HG03095 (cell line): Measurements from ENCODE around the gene PCNX3.

Experiments used
- ATAC-seq: cut with Tn5 transposase; IDR thresholded peaks from one replicate; pipeline ENCODE4 v1.9.1; 2021; ENCODE audit warnings: moderate library complexity; ENCODE audit not compliant: unreplicated experiment

Gene PCNX3

GRCh38 chr11:65615229-65615949 lies at the start of gene PCNX3:
PCNX3 (plus strand) TSS chr11:65615776; CDS start chr11:65616312, 536 bp downstream.
- ATAC-seq: peak; percentile 59

DNA sequence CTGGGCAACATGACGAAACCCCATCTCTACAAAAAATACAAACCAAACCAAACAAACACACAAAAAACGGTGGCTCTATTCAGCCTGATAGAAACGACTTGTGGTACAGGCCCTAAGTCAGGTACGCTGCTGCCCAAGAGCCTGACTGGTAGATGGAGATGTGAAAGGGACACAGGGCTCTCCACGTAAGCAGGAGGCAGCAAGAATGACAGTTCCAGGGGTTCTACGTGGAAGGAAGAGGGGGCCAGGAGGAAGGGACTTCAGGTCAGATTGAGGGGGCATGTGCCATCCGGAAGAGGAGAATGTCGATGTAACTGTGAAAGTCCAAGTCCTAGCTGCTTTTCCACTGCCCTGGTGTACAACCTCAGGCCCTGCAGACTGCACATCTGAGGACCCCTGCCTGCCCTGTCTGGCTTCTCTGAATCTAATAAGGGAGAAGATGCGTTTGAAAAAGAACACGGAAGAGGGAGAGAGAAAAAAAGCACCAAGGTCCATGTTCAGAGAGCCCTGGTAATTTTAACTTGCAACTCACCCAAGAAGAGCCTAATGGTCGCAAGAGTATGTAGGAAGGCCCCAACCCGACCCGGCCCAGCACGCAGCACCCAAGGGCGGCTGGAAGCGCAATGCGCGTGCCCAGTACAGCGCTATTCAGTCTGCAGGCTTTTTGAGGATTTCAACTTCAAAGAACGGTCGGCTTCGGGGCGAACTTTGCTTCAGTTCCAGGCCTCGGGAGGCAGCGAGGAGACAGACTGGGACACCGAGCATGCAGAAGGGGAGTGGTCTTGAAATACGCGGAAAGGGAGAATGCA lies 46.2 kb upstream of the PCNX3 start:
- ATAC-seq: no peak

DNA sequence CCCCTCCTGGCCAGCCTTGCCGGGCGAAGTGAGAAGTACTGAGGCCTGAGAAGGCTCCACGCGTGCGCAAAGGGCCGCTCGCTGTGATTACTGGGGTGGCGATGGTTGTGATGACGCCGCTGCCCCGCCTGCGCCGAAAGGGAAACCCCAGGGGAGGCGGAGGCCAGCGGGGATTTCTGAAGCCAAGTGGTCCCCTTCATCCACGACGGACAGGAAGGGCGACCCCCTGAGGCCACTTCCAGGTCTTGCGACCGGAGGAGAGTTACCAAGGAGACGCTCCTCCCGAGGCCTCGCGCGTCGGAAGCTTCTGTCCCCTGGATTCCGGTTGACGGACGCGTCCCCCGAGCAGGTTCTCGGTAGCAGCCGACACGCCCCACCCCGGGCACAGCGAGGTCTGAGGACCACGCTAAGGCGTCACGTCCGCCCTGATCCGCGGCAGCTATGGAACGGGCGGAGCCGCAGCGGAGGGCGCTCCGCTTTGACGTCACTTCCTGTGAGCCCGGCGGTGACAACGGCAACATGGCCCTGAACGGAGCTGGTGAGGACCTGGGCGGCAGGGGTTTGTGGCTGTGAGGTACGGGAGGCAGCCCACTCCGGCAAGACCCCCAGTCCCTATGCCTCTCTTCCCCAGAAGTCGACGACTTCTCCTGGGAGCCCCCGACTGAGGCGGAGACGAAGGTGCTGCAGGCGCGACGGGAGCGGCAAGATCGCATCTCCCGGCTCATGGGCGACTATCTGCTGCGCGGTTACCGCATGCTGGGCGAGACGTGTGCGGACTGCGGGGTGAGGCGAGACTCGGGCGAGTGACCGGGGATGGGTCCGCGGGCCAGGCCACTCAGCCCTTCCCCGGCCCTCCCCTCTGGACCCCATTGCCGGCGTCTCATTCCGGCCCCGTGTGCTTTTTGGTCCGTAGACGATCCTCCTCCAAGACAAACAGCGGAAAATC lies 45.3 kb upstream of the PCNX3 start, which contains the start of gene ZNRD2:
ZNRD2 (plus strand) TSS at position 505 of the 946 bp plus-strand sequence; CDS start at position 520, 15 bp downstream.
- ATAC-seq: peak; percentile 49

DNA sequence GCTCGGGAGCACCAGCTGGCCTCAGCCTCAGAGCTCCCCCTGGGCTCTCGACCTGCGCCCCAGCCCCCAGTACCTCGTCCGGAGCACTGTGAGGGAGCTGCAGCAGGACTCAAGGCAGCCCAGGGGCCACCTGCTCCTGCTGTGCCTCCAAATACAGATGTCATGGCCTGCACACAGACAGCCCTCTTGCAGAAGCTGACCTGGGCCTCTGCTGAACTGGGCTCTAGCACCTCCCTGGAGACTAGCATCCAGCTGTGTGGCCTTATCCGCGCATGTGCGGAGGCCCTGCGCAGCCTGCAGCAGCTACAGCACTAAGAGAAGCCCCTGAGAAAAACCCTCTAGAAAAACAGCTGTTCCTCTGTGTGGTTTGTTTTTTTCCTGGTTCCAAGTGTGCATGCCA lies 44.2 kb upstream of the PCNX3 start:
- ATAC-seq: no peak

DNA sequence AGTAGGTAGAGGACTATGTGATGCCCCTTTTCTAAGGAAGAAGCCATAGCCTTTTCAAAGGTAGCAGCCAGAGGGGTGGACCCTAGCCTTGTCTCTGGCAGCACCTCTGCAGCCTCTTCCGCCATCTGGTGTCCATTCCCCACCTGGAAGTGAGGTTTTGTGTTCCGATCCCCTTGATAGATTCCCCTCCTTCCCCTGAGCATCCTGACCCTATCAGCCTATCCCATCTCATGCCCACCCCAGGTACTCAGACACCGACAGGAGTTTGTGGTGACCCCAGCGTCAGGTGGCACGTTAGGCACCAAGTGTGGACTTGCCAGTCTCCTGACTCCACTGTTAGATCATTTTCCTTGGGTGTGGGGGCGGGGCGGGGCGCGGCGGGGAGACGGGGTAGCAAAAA lies 43.6 kb upstream of the PCNX3 start:
- no peak for ATAC-seq

DNA sequence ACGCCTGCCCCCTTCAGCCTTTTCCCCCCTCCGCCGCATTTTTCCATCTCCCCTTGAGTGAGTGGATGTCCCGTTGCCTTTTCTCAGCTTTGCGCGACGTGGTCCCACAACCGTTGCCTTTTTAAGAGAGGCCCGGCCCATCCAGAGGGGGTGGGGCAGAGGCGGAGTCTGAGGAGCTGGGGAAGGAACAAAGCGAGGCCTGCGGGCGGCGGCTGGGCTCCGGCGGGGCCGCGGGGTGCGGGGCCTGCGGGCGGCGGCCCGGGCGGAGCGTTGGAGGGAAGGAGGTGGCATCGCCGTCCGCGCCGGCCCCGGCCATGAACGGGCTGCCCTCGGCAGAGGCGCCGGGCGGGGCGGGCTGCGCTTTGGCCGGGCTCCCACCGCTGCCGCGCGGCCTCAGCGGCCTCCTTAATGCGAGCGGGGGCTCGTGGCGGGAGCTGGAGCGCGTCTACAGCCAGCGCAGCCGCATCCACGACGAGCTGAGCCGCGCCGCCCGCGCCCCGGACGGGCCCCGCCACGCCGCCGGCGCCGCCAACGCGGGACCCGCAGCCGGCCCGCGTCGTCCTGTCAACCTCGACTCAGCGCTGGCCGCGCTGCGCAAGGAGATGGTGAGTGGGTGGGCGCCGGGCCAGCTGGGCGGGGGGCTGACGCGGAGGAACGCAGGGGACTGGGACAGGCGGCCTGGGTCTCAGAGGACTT lies 43.1 kb upstream of the PCNX3 start, which contains the start of gene FAM89B:
FAM89B (plus strand) TSS at position 183 of the 696 bp plus-strand sequence; CDS start at position 315, 132 bp downstream.
- no peak for ATAC-seq

GRCh38 chr11:65573391-65574079 lies 42.0 kb upstream of the PCNX3 start:
- no peak for ATAC-seq

DNA sequence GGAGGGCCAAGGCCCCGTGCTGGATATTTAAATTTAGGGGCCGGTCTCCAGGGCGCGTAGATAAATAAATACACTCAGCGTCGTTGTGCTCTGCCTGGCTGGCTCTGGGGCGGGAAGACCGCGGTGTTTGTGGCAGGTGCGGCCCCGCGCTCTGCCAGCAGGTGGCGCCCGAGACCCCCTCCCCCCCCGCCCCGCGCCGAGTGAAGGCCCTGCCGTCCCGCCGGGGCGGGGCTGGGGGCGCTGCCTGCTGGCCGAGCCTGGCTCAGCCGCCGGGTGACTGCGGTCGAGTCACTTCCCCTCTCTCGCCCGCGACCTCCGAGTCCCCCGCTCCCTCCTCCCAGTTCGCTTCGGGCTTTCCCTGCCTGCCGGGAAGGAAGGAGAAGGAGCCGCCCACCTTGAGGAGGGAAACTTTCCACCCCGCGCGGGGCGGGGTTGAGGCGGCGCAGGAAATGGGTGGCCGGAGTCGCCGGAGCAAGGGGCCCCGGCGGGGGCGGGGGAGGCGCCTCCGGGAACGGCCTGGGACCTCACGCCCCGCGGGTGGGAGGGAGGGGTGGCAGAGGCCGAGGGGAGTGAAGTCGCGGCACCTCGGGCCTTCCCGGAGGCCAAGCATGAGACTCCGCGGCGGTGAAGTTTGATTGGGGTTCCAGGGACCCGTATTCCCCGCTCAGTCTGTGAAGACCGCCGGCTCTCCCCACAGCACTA lies 41.3 kb upstream of the PCNX3 start:
- peak; percentile 30 for ATAC-seq

- ATAC-seq: no peak
Observed at GRCh38 chr11:65574811-65575567, 40.6 kb upstream of the PCNX3 start.

GRCh38 chr11:65575568-65576231 lies 39.9 kb upstream of the PCNX3 start, which contains the start of gene EHBP1L1:
EHBP1L1 (plus strand) TSS chr11:65576053; CDS start chr11:65576303, 250 bp downstream.
- no peak for ATAC-seq

DNA sequence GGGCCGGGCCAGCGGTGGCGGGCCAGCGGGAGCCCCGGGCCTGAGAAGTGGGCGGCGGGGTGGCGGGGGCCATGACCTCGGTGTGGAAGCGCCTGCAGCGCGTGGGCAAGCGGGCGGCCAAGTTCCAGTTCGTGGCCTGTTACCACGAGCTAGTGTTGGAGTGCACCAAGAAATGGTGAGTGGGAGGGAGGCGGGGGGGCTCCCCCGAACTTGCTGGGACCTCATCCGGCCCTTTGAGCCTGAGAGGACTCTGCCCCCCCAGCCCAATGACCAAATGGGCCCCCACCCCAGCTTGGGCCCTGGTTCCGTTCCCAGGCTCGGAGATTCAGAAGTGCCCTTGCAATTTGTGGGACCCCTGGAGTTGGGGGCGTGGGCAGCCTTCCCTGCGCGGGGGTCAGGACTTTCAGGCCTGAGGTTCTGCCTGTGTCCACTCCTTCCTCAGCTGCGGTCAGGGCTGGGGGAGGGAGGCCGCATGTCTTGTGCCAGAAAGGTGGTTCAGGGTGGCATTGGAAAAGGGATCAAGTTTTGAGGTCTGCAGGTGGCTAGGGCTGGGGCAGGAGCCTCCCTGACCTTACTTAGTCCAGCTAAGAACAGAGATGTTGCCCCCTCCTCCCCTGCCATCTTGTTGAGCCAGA lies 39.2 kb upstream of the PCNX3 start:
- ATAC-seq: no peak

- no peak for ATAC-seq
Observed at GRCh38 chr11:65576867-65577755, 38.5 kb upstream of the PCNX3 start.

DNA sequence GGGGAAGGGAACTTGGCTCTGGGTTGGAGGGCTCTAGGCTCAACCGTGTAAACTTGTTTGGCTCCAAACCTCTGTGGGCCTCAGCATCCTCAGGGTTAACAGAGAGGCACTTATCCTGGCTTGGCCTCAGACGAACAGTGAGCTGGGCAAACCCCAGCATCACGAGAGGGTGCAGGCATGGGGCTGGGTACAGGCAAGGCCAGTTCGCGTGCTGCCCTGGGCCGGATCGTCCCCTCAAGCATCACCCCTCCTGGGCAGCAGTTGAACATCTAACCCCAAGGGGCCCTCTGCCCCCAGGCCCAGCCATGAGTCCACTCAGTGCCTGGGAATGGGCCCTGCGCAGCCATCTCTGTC lies 37.8 kb upstream of the PCNX3 start:
- ATAC-seq: no peak

DNA sequence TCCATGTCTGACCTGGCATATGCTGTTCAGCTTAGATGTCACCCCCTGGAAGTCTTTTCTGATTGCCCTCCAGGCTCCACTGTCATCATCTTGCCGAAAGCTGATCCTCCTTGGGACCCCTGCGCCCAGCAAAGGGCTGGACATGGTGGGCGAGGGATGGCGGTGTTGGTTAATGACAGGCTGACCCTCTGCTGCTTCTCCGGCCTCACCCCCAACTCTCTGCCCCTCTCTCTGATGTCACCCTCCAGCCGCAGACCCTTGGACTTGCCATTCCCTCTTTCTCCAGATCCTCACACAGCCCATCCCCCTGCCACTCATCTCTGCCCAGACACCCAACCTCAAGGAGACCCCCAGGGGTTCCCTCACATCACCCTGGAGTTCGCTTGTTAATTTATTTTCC lies 37.4 kb upstream of the PCNX3 start:
- no peak for ATAC-seq

GRCh38 chr11:65578667-65579066 lies 36.9 kb upstream of the PCNX3 start:
- ATAC-seq: no peak

DNA sequence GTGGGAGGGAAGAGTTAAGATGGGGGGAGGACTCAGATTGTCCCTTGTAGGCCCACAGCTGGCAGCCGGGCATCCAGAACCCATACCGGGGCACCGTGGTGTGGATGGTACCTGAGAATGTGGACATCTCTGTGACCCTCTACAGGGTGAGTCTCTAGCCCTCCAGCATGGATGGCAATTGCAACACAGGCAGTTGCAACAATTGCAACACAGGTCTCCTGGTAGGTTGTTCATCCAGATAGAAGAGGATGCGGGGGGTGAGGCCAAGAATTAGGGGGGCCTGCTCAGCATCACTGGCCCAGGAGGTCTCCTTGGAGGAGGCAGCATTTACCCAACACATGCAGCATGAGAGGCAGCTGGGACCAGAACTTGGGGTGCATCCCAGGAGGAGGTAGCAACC lies 36.3 kb upstream of the PCNX3 start:
- ATAC-seq: no peak
